HG02678 (cell line): ENCODE data around the gene CERS6.

Experiments used
- ATAC-seq: cut with Tn5 transposase; IDR thresholded peaks from one replicate; pipeline ENCODE4 v1.9.1; 2021; ENCODE audit warnings: mild to moderate bottlenecking, moderate library complexity; ENCODE audit not compliant: unreplicated experiment

Gene CERS6

GRCh38 chr2:168596881-168597655 is 141.0 kb downstream of the CERS6 start:
- no peak for ATAC-seq

DNA sequence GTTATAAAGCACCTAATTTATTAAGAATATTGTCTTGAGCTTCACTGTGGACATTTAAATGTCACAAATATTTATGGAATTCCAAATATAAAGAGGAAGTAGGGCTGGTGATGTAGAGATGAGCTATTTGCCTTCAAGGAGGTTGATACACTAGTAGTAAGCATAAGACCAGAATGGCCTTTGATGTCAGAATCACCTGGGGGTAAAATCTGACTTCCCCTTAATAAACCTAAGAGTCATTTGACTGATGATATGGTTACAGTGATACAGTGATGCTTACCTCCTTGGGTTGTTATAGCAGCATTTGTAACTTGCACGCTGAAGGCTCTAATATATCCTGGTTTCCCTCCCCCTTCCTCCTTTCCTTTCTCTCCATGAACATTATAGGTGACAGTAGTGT is 143.7 kb downstream of the CERS6 start:
- ATAC-seq = no peak

DNA sequence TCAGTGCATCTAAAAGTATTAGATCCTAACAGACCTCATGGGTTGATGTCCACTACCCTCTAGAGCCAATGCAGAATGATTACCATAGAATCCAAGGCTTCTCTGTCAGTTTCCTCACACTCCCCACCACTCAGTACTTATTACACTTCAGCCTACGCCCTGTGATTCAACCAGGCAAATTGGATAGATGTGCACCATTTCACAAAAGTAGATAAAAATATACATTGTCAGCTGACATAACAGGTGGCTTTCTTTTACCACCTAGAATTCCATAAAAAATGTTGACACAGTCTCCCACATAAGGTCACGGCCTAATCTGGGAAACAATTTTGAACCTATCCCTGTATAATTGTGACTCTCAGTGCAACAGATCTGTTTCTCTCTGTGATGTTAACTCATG is 144.9 kb downstream of the CERS6 start:
- ATAC-seq = no peak

DNA sequence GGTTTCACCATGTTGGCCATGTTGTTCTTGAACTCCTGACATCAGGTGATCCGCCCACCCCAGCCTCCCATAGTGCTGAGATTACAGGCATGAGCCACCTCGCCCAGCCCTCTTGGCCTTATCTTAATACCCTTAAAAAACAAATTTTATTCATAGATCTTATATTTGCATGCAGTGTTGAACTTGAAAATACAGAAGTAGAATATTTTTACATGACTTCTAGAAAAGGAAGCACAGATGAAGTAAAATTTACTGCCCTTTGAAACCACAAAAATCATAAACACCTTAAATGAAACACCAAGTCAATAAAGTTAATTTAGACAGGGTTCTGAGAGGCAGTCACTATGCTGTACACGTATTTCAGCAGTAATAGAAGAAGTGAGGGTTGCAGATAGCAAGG is 145.7 kb downstream of the CERS6 start:
- ATAC-seq = peak; percentile 67

DNA sequence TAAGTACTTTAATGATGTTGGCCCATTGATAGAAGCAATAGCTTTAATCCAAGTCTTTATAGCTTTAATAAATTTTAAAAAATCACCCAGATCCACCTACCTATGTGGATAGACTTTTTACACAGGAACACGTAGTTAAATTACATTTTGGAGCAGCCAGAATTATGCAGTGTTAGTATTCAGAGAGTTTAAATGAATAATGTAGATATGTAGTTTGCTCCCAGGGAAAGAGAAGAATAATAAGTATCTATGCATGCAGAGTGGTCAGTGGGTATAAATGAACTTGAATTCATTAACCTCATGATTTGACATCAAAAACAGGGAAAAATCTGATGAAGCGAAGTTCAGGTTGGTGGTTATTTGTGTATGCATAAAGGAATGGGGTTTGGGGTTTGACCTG is 146.3 kb downstream of the CERS6 start:
- ATAC-seq = no peak

- no peak for ATAC-seq
Observed at GRCh38 chr2:168602846-168603401, 146.9 kb downstream of the CERS6 start.

GRCh38 chr2:168603439-168603961 is 147.4 kb downstream of the CERS6 start:
- no peak for ATAC-seq

DNA sequence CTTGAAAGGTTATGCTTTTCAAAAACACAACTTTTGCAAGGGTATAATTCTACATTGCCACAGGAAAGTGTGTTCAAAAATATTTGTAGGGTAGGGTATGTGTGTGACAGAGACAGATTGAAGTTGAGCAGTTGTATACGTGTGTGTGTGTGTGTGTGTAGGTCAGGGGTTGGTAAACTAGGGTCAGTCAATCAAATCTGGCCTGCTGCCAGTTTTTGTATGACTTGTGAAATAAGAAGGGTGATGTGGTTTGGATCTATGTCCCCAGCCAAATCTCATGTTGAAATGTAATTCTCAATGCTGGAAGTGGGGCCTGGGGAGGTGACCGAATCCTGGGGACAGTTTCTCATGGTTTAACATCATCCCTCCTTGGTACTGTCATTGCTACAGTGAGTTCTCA is 148.2 kb downstream of the CERS6 start:
- no peak for ATAC-seq

DNA sequence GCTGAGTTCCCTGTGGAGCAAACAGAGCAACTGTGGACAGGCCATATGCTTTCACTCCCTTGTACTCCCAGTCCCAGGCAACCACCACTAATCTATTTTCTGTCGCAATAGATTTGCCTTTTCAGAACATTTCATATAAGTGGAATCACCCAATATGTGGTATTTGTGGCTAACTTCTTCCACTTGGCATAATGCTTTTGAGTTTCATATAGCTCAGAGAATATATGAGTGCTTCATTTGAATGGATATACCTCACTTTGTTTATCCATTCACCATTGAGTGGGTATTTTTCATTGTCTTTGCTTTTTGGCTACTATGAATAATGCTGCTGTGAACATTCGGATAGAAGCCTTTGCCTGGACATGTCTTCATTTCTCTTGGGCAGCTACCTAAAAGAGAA is 151.9 kb downstream of the CERS6 start:
- no peak for ATAC-seq

DNA sequence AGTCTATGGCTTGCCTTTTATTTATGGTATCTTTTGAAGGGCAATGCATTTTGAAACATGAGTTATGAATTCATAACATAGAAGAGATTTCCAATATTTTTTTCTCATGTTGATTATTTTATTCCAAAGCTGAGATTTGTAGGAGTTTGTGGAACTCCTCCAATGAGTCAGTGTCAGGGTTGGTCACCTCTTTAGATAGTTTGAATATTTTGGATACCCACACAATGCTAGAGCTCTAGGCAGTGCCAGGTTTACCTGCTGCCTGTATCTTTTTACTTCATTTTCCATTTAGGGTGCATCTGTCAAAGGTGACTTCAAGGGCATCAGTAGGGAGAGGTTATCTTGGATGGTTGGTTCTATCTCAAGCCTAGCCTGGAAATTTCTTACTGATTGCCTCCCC is 152.7 kb downstream of the CERS6 start:
- no peak for ATAC-seq

GRCh38 chr2:168611091-168611490 is 155.0 kb downstream of the CERS6 start:
- no peak for ATAC-seq

- ATAC-seq = no peak
Observed at GRCh38 chr2:168611896-168612650, 156.0 kb downstream of the CERS6 start.

DNA sequence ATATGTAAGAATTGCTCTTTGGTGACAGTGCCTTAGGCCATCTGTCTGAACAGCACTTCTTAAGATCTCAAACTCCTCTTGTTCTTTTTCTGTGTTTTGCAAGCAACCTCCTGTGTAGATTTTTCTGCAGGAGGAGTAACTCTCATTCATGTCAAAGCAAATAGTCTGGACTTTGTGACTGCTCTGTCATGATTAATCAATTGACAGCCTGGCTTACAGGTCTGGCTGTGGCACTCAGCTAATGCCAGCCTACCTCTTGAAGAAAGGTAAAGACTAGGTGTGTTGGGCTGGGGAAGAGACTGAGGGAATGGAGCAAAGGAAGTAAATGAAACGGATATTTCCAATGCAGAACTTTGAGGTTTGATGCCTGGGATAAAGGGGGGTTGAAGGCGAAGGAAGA is 156.6 kb downstream of the CERS6 start:
- no peak for ATAC-seq

GRCh38 chr2:168613551-168613950 is 157.5 kb downstream of the CERS6 start:
- no peak for ATAC-seq

DNA sequence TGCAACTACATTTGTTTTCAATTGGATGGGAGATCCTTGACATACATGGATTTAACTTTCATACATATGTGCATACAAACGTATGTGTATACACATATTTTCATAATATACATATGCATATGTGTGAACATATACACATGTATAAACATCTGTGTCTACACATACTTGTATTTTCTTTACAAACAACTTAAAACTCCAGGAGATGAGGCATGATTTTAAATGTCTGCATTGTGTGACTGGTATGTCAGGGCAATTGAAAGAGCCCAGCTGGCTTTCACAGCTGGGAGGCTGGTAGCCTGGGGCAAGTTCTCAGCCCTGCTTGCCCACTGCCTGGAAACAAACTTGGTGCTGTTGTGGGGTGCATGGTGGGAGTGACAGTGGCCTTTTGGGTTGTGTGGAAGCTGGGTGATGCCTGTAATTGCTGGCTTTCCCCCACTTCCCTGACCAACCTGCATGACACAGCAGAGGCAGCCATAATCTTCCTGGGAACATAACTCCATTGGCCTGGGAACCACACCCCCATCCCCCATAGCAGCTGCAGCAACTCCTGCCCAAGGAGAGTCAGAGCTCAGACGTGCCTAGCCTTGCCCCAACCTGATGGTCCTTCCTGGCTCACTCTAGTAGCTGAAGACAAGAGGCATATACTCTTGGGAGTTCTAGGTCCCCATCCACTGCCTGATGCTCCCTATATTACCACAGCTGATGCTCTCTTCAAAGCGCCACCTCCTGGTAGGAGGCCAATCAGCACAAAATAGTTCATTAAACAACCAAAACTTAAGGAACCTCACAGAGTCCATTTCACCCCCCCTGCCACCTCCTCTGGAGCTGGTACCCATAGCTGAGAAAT is 158.3 kb downstream of the CERS6 start:
- ATAC-seq = no peak

- ATAC-seq = no peak
Observed at GRCh38 chr2:168620554-168620953, 164.5 kb downstream of the CERS6 start.

DNA sequence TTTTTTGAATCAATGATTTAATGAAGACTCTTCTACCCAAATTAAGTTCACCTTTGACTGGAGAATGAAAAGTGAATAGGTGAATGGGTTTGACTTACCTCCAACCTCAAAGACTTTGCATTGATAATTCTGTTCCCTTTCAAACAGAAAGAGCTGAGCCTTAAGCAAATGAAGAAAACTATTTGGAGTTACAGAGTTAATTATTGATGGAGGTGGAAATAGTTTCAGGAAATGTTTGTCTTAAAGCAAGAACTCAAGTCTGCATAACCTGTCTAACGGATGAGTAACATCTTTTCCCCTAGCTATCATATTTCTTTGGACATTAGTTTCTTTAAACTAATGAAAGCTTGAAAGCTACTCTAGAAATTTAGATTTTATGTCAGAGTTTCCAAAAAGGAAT is 166.5 kb downstream of the CERS6 start:
- ATAC-seq = peak; percentile 43

DNA sequence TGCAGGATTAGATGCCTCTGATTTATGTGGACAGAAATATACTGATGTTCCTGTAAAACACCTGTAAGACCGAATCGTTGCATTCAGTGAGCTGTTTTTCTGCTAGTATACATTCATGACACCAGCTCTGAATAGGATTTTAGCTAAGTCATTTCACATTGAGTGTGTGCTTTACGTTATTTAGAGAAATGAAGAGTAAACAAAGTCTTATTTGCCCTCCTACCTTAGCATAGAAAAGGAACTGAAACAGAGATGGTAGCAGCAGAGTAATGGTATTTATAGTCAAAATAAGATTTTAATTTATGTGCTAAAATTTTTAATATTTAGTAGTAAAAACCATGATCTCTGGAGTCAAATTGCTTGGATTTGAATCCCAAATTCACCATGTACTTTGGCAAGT is 168.0 kb downstream of the CERS6 start:
- ATAC-seq = peak; percentile 37

DNA sequence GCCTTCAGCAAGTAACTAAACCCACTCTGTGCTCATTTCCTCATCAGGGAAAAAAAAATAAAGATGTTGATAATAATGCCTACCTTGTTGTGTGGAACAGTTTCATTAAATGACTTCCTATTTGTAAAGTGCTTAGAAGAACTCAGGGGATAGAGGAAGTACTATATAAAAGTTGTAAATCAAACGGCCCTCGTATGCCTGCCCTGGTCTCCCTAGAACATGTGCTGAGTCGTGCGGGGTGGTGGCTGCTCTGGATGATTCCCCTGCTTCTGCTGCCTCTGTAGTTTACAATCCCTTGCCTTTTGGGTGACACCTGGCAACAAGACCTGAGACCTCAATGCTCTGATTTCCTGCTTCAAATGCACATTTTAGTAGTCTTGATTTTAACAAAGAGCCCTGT is 170.0 kb downstream of the CERS6 start:
- ATAC-seq = no peak

DNA sequence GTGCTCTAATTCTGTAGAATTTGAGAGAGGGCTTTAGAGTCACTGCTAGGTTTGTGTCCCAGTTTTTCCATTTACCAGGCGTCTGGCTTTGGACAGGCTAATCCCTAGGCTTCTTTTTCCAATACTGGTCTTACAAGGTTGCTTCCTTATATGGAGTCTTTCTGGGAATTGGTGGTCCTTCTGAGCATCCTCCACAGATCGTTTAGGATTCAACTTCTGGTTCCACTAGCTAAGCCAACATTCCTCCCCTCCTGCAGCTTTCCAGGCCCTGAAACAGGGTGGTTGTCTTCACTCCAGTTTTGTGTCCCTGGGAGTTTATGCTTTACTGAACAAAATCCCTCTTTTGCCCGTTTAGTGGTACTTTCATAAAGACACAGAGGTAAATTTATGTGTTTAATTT is 170.6 kb downstream of the CERS6 start:
- no peak for ATAC-seq

- ATAC-seq = no peak
Observed at GRCh38 chr2:168632709-168633121, 176.6 kb downstream of the CERS6 start.
